ENCODE results near the gene VEGFA.

Gene VEGFA

GRCh38 chr6:43778976-43779851, 9.2 kb downstream of the VEGFA start:
- Histone ChIP-seq H4K20me1 (ENCODE audit: insufficient read depth, low read length) (peaks cover 99% of the 10 kb centered on the region), H3K36me3 (replicated peaks; ENCODE audit: low read depth, low read length) (peaks cover 97% of the 10 kb centered on the region), H3K4me2 (ENCODE audit: low read length) (no peak overlapping the region), H3K4me3 (ENCODE audit: low read length) (no peak overlapping the region), H3K9me3 (ENCODE audit: insufficient read depth, low read length) (no peaks in the 10 kb centered on the region), H2AFZ (ENCODE audit: low read depth, low read length) (no peak overlapping the region), H3K27me3 (ENCODE audit: low read depth, low read length) (no peaks in the 10 kb centered on the region), H3K27ac (ENCODE audit: low read length) (no peak overlapping the region), H3K9ac (ENCODE audit: low read length) (no peak overlapping the region), H3K79me2 (ENCODE audit: low read length) (peaks cover 60% of the 10 kb centered on the region), H3K4me1 (ENCODE audit: low read length) (peaks cover 9% of the 10 kb centered on the region)
- TF ChIP-seq CTCF (IDR thresholded peaks at IDR 0.05; ENCODE audit: low read depth, low read length) = no peak

GRCh38 chr6:43779852-43780236, 9.8 kb downstream of the VEGFA start:
- Histone ChIP-seq H3K9ac (ENCODE audit: low read length) (no peak overlapping the region), H4K20me1 (ENCODE audit: insufficient read depth, low read length) (peaks cover 97% of the 10 kb centered on the region), H3K4me1 (ENCODE audit: low read length) (peaks cover 3% of the 10 kb centered on the region), H3K79me2 (ENCODE audit: low read length) (peaks cover 54% of the 10 kb centered on the region), H2AFZ (ENCODE audit: low read depth, low read length) (no peak overlapping the region), H3K4me3 (ENCODE audit: low read length) (no peak overlapping the region), H3K4me2 (ENCODE audit: low read length) (no peak overlapping the region), H3K27me3 (ENCODE audit: low read depth, low read length) (no peaks in the 10 kb centered on the region), H3K27ac (ENCODE audit: low read length) (no peak overlapping the region), H3K36me3 (replicated peaks; ENCODE audit: low read depth, low read length) (peaks cover 97% of the 10 kb centered on the region), H3K9me3 (ENCODE audit: insufficient read depth, low read length) (no peaks in the 10 kb centered on the region)
- TF ChIP-seq CTCF (IDR thresholded peaks at IDR 0.05; ENCODE audit: low read depth, low read length) = no peak
- TF ChIP-seq EZH2phosphoT487 (IDR thresholded peaks at IDR 0.05; ENCODE audit: low read depth) = no peak

- Histone ChIP-seq H3K4me1 (ENCODE audit: low read length) (no peaks in the 10 kb centered on the region), H3K9ac (ENCODE audit: low read length) (no peak overlapping the region), H4K20me1 (ENCODE audit: insufficient read depth, low read length) (peaks cover 97% of the 10 kb centered on the region), H3K79me2 (ENCODE audit: low read length) (peaks cover 49% of the 10 kb centered on the region), H3K4me2 (ENCODE audit: low read length) (no peak overlapping the region), H3K9me3 (ENCODE audit: insufficient read depth, low read length) (no peaks in the 10 kb centered on the region), H3K27me3 (ENCODE audit: low read depth, low read length) (no peaks in the 10 kb centered on the region), H3K4me3 (ENCODE audit: low read length) (no peak overlapping the region), H3K36me3 (replicated peaks; ENCODE audit: low read depth, low read length) (peaks cover 96% of the 10 kb centered on the region), H2AFZ (ENCODE audit: low read depth, low read length) (no peak overlapping the region), H3K27ac (ENCODE audit: low read length) (no peak overlapping the region)
- TF ChIP-seq EZH2phosphoT487 (IDR thresholded peaks at IDR 0.05; ENCODE audit: low read depth) = no peak
- TF ChIP-seq CTCF (IDR thresholded peaks at IDR 0.05; ENCODE audit: low read depth, low read length) = no peak
Measured at GRCh38 chr6:43780293-43780692, 10.3 kb downstream of the VEGFA start.

- H3K9me3 ChIP-seq (ENCODE audit: insufficient read depth, low read length) = no peaks in the 10 kb centered on the region
- no peak overlapping the region for H3K4me2 ChIP-seq (ENCODE audit: low read length)
- H3K79me2 ChIP-seq (ENCODE audit: low read length) = peaks cover 40% of the 10 kb centered on the region
- no peaks in the 10 kb centered on the region for H3K27me3 ChIP-seq (ENCODE audit: low read depth, low read length)
- no peak overlapping the region for H2AFZ ChIP-seq (ENCODE audit: low read depth, low read length)
- no peak overlapping the region for H3K4me3 ChIP-seq (ENCODE audit: low read length)
- no peak overlapping the region for H3K27ac ChIP-seq (ENCODE audit: low read length)
- TF ChIP-seq CTCF (IDR thresholded peaks at IDR 0.05; ENCODE audit: low read depth, low read length) = no peak
- no peaks in the 10 kb centered on the region for H3K4me1 ChIP-seq (ENCODE audit: low read length)
- peaks cover 91% of the 10 kb centered on the region for H3K36me3 ChIP-seq (replicated peaks; ENCODE audit: low read depth, low read length)
- no peak overlapping the region for H3K9ac ChIP-seq (ENCODE audit: low read length)
- peaks cover 90% of the 10 kb centered on the region for H4K20me1 ChIP-seq (ENCODE audit: insufficient read depth, low read length)
Measured at GRCh38 chr6:43780941-43781928, 11.2 kb downstream of the VEGFA start.

Measured in OCI-LY3 (cell line).